Activated T-helper 2 cell treated with anti-CD3 and anti-CD28 coated beads, Interferon-gamma antibody, Interleukin-2, Interleukin-4, amounts not matched to agents 10 μg/mL and 5 μg/mL and 100 μg/mL, durations not matched to agents 14 hours and 24 hours and 36 hours (primary cell): ENCODE results near the gene PAPSS2. TPM values are rescaled to one million over a fixed set of nuclear protein-coding genes. Genes with fewer than 3 reads are reported as not detected.
"Not testable (repeated sequence)": the region's sequence is repeated elsewhere in the genome, so short reads cannot be mapped to it uniquely, and the experiment has no call there.

Experiments used
- DNase-seq: peaks from one replicate; pipeline ENCODE4 v3.0.0; 2021; ENCODE audit warnings: low spot score
- H3K27ac Mint-ChIP-seq: one replicate; pipeline ENCODE4 v1.8.0; 2021; ENCODE audit warnings: mixed read lengths
- H3K27me3 Mint-ChIP-seq: one replicate; pipeline ENCODE4 v1.8.0; 2021; ENCODE audit warnings: low read depth, mixed read lengths
- H3K36me3 Mint-ChIP-seq: one replicate; pipeline ENCODE4 v1.8.0; 2021; ENCODE audit warnings: low read depth, mixed read lengths
- H3K4me1 Mint-ChIP-seq: one replicate; pipeline ENCODE4 v1.8.0; 2021; ENCODE audit warnings: low read depth, mixed read lengths
- H3K4me3 Mint-ChIP-seq: one replicate; pipeline ENCODE4 v1.8.0; 2021; ENCODE audit warnings: low read depth, mild to moderate bottlenecking, moderate library complexity, mixed read lengths
- H3K9me3 Mint-ChIP-seq: one replicate; pipeline ENCODE4 v1.8.0; 2021; ENCODE audit warnings: mixed read lengths
- intact Hi-C: fragments of 100-400 bp; cut with micrococcal nuclease; formaldehyde crosslinking; loops from one replicate; pipeline ENCODE4 v1.15.1; 2023
- total RNA-seq: library from RNA; stranded (reverse); gene quantifications from 2 replicates; pipeline ENCODE4 v1.2.3, GENCODE V29; 2022

Gene PAPSS2
- total RNA-seq, 1 donor from 2014 or later: 0.25 TPM

DNA sequence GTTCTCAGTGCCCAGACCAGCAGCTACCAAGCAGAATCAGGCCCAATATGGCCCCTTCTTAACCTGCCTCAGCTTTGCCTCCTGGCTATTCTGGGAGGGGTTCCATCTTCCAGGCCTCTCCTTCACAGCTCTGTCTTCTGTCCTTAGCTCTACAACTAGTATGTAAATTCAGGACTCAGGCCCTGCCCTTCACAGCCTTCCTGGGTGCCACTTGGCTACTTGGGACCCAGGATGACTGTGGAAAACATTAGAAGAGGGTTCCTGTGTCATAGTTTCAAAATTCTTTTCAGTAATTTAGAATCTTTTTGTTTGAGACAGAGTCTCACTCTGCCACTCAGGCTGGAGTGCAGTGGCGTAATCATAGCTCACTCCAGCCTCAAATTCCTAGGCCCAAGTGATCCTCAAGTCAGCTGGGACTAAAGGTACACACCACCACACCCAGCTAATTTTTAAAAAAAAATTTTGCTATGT, 33.2 kb upstream of the PAPSS2 start:
- H3K4me1 Mint-ChIP-seq: no peaks in the 10 kb centered on the region
- H3K9me3 Mint-ChIP-seq: no peaks in the 10 kb centered on the region
- H3K27me3 Mint-ChIP-seq: peaks cover 10% of the 10 kb centered on the region
- H3K4me3 Mint-ChIP-seq: no peak overlapping the region
- peaks cover 3% of the 10 kb centered on the region for H3K36me3 Mint-ChIP-seq
- no peak overlapping the region for H3K27ac Mint-ChIP-seq
- intact Hi-C loops: no loop called here
- no peak for DNase-seq

DNA sequence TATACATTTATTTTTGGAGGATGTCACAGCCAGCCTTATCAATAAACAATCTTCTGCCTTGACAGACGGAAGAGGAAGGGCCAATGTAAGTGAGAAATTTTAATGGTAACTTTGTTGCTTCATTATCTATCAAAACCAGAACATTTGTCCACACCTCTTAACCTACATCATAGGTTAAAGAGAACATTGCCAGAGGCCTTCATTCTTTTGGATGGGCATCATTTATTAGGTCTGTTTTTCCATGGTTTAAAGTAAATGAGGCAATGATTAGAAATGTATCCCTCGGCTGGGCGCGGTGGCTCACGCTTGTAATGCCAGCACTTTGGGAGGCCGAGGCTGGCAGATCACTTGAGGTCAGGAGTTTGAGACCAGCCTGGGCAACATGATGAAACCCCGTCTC, 29.5 kb upstream of the PAPSS2 start:
- Mint-ChIP-seq H3K4me1 (peaks cover 2% of the 10 kb centered on the region), H3K36me3 (peaks cover 7% of the 10 kb centered on the region), H3K9me3 (peaks cover 24% of the 10 kb centered on the region), H3K27ac (no peak overlapping the region), H3K27me3 (no peaks in the 10 kb centered on the region), H3K4me3 (no peak overlapping the region)
- intact Hi-C loops: no loop called here
- no peak for DNase-seq

DNA sequence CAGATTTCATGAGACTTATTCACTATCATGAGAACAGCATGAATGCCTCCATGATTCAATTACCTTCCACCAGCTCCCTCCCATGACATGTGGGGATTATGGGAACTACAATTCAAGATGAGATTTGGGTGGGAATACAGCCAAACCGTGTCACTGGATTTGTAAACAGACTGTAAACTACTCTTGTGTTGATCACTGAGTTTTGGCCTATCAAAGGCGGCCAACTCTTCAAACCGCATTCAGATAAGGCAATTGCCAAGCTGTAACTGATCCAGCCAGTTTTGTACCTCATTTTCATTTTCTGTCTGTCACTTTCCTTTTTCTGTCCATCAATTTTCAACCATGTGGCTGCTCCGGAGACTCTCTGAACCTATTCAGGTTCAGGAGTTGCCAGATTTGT, 27.2 kb upstream of the PAPSS2 start:
- Mint-ChIP-seq H3K4me3 (no peak overlapping the region), H3K27ac (no peak overlapping the region), H3K36me3 (peaks cover 16% of the 10 kb centered on the region), H3K9me3 (peaks cover 28% of the 10 kb centered on the region), H3K27me3 (no peaks in the 10 kb centered on the region), H3K4me1 (peaks cover 18% of the 10 kb centered on the region)
- no peak for DNase-seq
- intact Hi-C loops: no loop called here

DNA sequence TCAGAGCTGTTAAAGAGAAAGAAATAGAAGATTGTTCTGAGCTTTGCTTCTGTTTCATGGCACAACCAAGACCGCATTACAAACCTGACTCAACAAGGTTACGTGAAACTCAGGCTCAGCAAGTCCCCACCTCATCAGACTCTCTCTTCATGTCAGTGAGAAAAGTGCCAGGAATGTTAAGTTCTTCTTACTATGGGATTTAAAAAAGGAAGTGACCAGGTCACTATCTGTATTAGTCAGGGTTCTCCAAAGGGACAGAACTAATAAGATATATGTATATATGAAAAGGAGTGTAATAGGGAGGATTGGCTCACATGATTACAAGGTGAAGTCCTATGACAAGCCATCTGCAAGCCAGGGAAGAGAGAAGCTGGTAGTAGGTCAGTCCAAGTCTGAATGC, 25.4 kb upstream of the PAPSS2 start:
- no peak for DNase-seq
- peaks cover 18% of the 10 kb centered on the region for H3K4me1 Mint-ChIP-seq
- intact Hi-C loops: no loop called here
- H3K9me3 Mint-ChIP-seq: peaks cover 28% of the 10 kb centered on the region
- H3K36me3 Mint-ChIP-seq: peaks cover 16% of the 10 kb centered on the region
- no peaks in the 10 kb centered on the region for H3K27me3 Mint-ChIP-seq
- no peak overlapping the region for H3K4me3 Mint-ChIP-seq
- no peak overlapping the region for H3K27ac Mint-ChIP-seq

DNA sequence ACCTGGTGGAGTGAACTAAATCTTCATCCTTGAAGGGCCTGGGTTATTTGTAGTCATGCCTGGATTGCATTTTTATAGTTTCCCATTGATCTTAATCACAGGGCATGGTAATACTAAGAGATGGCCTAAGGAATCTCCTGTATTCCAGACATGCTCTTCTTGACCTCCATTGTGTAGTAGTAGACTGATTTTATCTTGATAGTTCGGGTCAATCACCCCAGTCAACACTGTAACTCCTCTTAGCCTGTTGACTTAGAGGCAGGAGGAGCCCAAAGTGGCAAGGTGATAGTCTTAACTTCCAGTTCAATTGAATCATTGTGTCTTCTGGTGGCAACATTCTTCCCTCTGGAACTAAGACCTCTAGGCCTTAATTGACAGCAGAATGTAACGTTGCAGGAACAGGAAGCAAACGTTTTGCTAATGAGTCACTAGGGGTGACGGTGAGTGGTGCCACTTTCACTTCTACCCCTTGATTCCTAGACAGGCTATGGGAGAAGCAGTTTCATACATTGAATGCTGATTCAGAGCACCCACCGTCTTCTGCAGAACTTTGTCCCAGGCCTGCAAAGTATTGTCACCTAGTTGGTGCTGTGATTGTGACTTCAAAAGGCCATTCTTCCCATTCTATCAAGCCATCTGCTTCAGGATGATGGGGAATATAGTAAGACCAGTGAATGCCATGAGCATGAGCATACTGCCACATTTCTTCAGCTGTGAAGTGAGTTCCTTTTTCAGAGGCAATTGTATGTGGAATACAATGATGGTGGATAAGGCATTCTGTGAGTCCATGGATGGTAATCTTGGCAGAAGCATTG, 24.0 kb upstream of the PAPSS2 start:
- intact Hi-C loops: no loop called here
- H3K27ac Mint-ChIP-seq: peak overlapping the region; percentile 75
- no peaks in the 10 kb centered on the region for H3K27me3 Mint-ChIP-seq
- H3K4me1 Mint-ChIP-seq: peaks cover 18% of the 10 kb centered on the region
- peaks cover 16% of the 10 kb centered on the region for H3K36me3 Mint-ChIP-seq
- peak; percentile 12 for DNase-seq
- no peak overlapping the region for H3K4me3 Mint-ChIP-seq
- H3K9me3 Mint-ChIP-seq: peaks cover 28% of the 10 kb centered on the region

DNA sequence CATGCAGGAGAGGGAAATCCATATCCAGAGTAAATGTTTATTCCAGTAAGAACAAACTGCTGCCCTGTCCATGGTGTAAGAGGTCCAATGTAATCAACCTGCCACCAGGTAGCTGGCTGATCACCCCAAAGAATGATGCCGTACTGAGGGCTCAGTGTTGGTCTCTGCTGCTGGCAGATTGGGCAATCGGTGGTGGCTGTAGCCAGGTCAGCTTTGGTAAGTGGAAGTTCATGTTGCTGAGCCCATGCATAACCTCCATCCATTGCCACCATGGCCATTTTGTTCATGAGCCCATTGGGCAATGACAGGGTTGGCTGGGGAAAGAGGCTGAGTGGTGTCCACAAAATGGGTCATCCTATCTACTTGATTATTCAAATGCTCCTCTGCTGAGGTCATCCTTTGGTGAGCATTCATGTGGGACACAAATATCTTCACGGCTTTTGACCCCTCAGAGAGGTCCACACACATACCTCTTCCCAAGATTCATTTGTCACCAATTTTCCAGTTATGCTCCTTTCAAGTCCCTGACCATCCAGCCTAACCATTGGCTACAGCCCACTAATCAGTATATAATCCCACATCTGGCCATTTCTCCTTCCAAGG, 23.3 kb upstream of the PAPSS2 start:
- Mint-ChIP-seq H3K9me3 (peaks cover 28% of the 10 kb centered on the region), H3K27me3 (no peaks in the 10 kb centered on the region), H3K36me3 (peaks cover 13% of the 10 kb centered on the region), H3K4me1 (peaks cover 18% of the 10 kb centered on the region), H3K27ac (no peak overlapping the region), H3K4me3 (no peak overlapping the region)
- no peak for DNase-seq
- intact Hi-C loops: no loop called here

DNA sequence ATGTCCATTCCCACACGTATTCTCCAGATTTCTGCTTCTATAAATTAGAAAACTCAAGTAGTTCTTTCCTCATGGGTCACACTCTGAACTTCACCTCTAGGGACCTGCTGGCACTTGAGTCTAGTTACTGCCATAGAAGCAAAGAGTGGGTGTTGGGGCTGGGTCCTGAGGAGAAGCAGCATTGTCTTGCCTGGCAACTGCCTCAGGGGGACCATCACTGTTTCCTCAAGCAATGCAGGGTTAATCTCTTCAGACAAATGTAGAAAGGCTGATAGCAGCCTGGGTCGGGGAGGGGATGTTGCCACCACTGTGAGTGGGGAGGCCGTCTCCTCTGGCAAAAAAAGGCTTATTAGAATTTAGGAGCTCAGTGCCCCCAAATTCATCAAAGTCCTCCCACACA, 20.2 kb upstream of the PAPSS2 start:
- Mint-ChIP-seq H3K9me3 (peaks cover 11% of the 10 kb centered on the region), H3K27ac (no peak overlapping the region), H3K4me1 (peaks cover 19% of the 10 kb centered on the region), H3K27me3 (no peaks in the 10 kb centered on the region), H3K4me3 (no peak overlapping the region), H3K36me3 (peaks cover 13% of the 10 kb centered on the region)
- DNase-seq: no peak
- intact Hi-C loops: no loop called here

DNA sequence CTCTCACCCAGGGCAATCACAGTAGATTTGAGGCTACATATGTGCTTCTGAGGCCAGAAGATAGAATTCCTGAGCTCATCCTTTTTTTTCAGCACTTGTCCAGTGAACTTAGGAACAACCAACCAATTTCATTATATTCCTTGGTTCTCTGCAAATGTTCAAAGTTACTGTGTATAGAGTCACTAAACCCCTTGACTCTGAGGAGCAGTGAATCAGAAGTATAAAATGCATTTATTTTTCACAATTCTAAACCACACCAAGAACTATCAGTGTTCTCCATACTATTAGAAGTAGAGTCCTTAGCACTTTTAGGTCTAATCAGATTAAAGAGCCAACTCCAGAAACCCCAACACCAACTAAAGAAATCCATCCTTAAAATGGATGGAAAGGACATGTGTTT, 19.6 kb upstream of the PAPSS2 start:
- H3K4me1 Mint-ChIP-seq: peaks cover 20% of the 10 kb centered on the region
- no peak overlapping the region for H3K27ac Mint-ChIP-seq
- intact Hi-C loops: no loop called here
- H3K9me3 Mint-ChIP-seq: peaks cover 9% of the 10 kb centered on the region
- no peak overlapping the region for H3K4me3 Mint-ChIP-seq
- peaks cover 10% of the 10 kb centered on the region for H3K36me3 Mint-ChIP-seq
- no peaks in the 10 kb centered on the region for H3K27me3 Mint-ChIP-seq
- DNase-seq: no peak

DNA sequence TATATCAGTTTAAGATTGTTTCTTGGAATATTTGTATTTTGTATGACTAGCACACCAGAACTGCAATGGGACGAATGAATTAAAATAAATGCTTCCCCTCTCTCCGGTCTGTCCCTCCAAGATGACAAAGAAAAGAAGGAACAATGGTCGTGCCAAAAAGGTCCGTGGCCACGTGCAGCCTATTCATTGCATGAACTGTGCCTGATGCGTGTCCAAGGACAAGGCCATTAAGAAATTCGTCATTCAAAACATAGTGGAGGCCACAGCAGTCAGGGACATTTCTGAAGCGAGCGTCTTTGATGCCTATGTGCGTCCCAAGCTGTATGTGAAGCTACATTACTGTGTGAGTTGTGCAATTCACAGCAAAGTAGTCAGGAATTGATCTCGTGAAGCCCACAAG, 17.2 kb upstream of the PAPSS2 start:
- Mint-ChIP-seq H3K4me3 (no peak overlapping the region), H3K27ac (no peak overlapping the region), H3K36me3 (no peaks in the 10 kb centered on the region), H3K9me3 (peaks cover 14% of the 10 kb centered on the region), H3K27me3 (no peaks in the 10 kb centered on the region), H3K4me1 (peaks cover 11% of the 10 kb centered on the region)
- no peak for DNase-seq
- intact Hi-C loops: no loop called here

DNA sequence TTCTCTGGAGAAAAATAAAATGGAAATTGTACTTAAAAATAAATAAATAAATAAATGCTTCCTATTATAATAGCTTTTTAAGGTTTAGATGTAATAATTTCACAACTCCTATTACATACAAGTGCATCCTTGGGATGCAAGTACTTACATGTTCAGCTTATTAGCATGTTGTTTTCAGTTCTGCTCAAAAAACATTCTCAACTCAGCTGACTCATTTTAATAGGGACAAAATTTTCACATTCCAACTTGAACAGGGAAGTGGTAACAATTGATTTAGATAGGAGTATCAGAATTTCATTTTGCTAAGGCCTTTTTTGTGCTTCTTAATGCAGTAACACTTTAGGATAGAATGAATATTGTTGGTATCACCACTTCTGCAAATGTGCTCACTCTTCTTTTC, 16.7 kb upstream of the PAPSS2 start:
- Mint-ChIP-seq H3K9me3 (peaks cover 14% of the 10 kb centered on the region), H3K36me3 (no peaks in the 10 kb centered on the region), H3K27ac (no peak overlapping the region), H3K4me3 (no peak overlapping the region), H3K4me1 (peaks cover 11% of the 10 kb centered on the region), H3K27me3 (no peaks in the 10 kb centered on the region)
- intact Hi-C loops: no loop called here
- no peak for DNase-seq

DNA sequence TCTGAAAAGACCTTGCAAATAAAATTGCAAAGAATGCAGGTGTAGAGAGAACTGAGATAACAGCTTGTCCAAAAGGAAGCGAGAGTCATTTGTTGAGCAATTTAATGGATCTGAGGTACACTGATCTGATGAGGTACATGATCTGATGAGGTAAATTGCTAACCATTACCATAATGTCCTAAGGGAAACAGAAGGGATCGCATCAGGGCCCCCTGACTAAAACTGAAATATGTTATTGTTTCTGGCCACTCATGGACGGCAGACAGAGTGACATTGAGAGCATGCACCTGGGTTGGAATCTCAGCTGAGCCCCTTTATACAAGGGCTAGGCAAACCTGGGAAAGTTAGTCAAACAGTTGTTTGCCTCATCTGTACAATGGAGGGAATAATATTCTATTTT, 15.8 kb upstream of the PAPSS2 start:
- H3K9me3 Mint-ChIP-seq: peaks cover 14% of the 10 kb centered on the region
- no peaks in the 10 kb centered on the region for H3K27me3 Mint-ChIP-seq
- H3K4me1 Mint-ChIP-seq: peaks cover 14% of the 10 kb centered on the region
- no peak overlapping the region for H3K4me3 Mint-ChIP-seq
- H3K36me3 Mint-ChIP-seq: no peaks in the 10 kb centered on the region
- DNase-seq: no peak
- no peak overlapping the region for H3K27ac Mint-ChIP-seq
- intact Hi-C loops: no loop called here

DNA sequence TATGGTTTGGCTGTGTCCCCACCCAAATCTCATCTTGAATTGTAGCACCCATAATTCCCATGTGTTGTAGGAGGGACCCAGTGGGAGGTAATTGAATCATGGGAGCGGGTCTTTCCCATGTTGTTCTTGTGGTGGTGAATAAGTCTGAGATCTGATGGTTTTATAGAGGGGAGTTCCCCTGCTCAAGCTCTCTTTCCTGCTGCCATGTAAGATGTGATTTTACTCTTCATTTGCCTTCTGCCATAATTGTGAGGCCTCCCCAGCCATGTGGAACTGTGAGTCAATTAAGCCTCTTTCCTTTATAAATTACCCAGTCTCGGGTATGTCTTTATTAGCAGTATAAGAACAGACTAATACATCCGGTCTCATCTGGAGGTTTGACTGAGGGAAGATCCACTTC, 15.2 kb upstream of the PAPSS2 start:
- Mint-ChIP-seq H3K9me3 (peaks cover 14% of the 10 kb centered on the region), H3K4me1 (peaks cover 14% of the 10 kb centered on the region)
- H3K4me3 Mint-ChIP-seq, H3K27me3 Mint-ChIP-seq, H3K27ac Mint-ChIP-seq, H3K36me3 Mint-ChIP-seq, intact Hi-C loops, DNase-seq: not testable (repeated sequence)

DNA sequence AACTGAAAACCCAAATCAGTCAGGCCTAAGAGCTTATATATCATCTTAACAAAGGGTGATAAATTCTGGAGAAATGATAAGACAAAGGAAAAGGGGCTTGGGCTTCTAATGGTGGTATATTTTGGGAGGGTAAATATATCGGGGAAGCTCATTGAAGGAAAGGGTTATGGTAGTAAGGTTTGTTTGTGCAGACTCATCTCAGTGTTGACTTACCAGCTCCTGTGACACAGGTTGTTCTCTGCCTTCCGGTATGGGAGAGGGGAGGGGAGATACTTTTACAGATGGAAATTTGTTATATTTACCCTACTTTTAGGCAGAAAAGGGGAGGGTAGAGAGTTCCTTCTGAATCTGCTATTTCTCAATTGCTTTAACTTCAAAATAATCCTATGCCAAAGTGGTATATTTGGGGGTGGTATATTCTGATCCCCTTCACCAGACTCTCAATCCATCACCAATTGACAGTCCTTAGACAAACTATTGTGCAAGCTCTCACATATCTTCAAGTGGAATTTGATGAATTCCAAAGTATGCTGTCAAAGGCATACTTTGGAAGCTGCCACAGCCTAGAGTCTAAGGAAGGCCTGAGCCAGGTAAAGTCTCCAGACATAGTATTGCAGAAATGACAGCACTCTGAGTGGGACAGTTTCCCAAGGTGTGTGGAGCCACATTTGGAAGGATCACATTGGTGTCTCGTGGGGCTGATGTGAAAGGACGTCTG, 13.3 kb upstream of the PAPSS2 start:
- no peak overlapping the region for H3K4me3 Mint-ChIP-seq
- H3K36me3 Mint-ChIP-seq: no peaks in the 10 kb centered on the region
- H3K27me3 Mint-ChIP-seq: no peaks in the 10 kb centered on the region
- peaks cover 14% of the 10 kb centered on the region for H3K9me3 Mint-ChIP-seq
- no peak for DNase-seq
- intact Hi-C loops: loop anchor here (5.0 kb wide), 1 partner anchor 114 kb away; no protein-coding TSS in a partner anchor
- peak overlapping the region; percentile 54 for H3K27ac Mint-ChIP-seq
- H3K4me1 Mint-ChIP-seq: peaks cover 14% of the 10 kb centered on the region
